Peyer's patch (tissue), 4 donors: Measurements from ENCODE around the gene STRA6. TPM values are rescaled to one million over a fixed set of nuclear protein-coding genes. Genes with fewer than 3 reads are reported as not detected.

ENCODE experiments used
- DNase-seq, 3 donors: peaks; one replicate each; pipeline ENCODE4 v3.0.0-alpha.2; 2017 to 2019
- H3K27ac ChIP-seq, 4 donors: fragments of 200-600 bp; sonication (generic); one replicate each; pipeline ENCODE4 v1.5.1; 2016 to 2019
- H3K27me3 ChIP-seq, 2 donors: fragments of 200-600 bp; sonication (generic); one replicate each; pipeline ENCODE4 v1.5.1; 2019
- H3K36me3 ChIP-seq, 3 donors: fragments of 200-600 bp; sonication (generic); one replicate each; pipeline ENCODE4 v1.5.1; 2016 to 2019
- H3K4me1 ChIP-seq, 4 donors: fragments of 200-600 bp; sonication (generic); one replicate each; pipeline ENCODE4 v1.5.1; 2016 to 2019
- H3K4me3 ChIP-seq, 4 donors: fragments of 200-600 bp; sonication (generic); 1 replicate in 3 of 4; 2 replicates in 1 of 4; pipeline ENCODE4 v1.5.1; 2016 to 2019; ENCODE audit warnings: mild to moderate bottlenecking in 1 of 4
- H3K9me3 ChIP-seq, 4 donors: fragments of 200-600 bp; sonication (generic); one replicate each; pipeline ENCODE4 v1.5.1; 2016 to 2019; ENCODE audit warnings: mild to moderate bottlenecking in 1 of 4
- POLR2A ChIP-seq, 2 donors: fragments of 450-650 bp; IDR thresholded peaks; one replicate each; pipeline ENCODE4 v1.5.1; 2017; ENCODE audit warnings: antibody characterized with exemption in 2 of 2, mild to moderate bottlenecking in 2 of 2, moderate library complexity in 2 of 2
- total RNA-seq, 4 donors: library from RNA; depleted of rRNA; stranded (reverse); fragments of >200 nt; gene quantifications; one replicate each; pipeline ENCODE4 v1.1.0, GENCODE V29; 2016
- TF ChIP-seq, protein P1 (sequence below), 6 experiments: fragments of 450-650 bp in 4 of 6; fragments of 200-600 bp in 2 of 6; sonication (generic) in 1 of 6; IDR thresholded peaks; one replicate each; pipeline ENCODE4 v1.5.1; 2017 to 2019; ENCODE audit warnings: antibody characterized with exemption in 6 of 6, mild to moderate bottlenecking in 3 of 6, moderate library complexity in 1 of 6

STRA6 gene
- total RNA-seq, 4 donors from 2014 or later: 0.83 TPM; not detected in 3

DNA sequence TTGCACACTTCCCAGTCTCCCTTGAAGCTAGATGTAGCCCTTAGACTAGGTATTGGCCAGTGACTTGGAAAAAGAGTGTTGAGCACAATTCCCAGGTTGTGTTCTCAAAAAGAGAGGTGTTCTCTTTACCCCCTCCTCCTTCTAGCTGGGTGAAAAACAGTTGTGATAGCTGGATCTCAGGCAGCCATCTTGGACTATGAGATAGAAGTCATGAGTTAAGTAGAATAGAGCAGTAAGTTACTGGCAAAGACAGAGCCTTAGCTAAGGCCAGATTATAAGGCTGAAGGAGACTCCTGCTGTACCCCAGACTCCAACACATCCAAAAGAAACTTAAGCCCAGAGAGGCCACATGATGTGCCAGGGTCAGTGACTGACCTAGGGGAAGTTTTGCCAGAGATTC, 8.1 kb upstream of the STRA6 start:
- Histone ChIP-seq H3K9me3 (no peaks in the 10 kb centered on the region), H3K27me3 (no peaks in the 10 kb centered on the region), H3K4me1 (no peaks in the 10 kb centered on the region), H3K27ac (no peak overlapping the region), H3K36me3 (no peaks in the 10 kb centered on the region), H3K4me3 (no peak overlapping the region)
- DNase-seq: no peak
- TF ChIP-seq, protein P1, sequence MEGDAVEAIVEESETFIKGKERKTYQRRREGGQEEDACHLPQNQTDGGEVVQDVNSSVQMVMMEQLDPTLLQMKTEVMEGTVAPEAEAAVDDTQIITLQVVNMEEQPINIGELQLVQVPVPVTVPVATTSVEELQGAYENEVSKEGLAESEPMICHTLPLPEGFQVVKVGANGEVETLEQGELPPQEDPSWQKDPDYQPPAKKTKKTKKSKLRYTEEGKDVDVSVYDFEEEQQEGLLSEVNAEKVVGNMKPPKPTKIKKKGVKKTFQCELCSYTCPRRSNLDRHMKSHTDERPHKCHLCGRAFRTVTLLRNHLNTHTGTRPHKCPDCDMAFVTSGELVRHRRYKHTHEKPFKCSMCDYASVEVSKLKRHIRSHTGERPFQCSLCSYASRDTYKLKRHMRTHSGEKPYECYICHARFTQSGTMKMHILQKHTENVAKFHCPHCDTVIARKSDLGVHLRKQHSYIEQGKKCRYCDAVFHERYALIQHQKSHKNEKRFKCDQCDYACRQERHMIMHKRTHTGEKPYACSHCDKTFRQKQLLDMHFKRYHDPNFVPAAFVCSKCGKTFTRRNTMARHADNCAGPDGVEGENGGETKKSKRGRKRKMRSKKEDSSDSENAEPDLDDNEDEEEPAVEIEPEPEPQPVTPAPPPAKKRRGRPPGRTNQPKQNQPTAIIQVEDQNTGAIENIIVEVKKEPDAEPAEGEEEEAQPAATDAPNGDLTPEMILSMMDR (IDR thresholded peaks at IDR 0.05): no peak
- no peak for TF ChIP-seq POLR2A (IDR thresholded peaks at IDR 0.05)

DNA sequence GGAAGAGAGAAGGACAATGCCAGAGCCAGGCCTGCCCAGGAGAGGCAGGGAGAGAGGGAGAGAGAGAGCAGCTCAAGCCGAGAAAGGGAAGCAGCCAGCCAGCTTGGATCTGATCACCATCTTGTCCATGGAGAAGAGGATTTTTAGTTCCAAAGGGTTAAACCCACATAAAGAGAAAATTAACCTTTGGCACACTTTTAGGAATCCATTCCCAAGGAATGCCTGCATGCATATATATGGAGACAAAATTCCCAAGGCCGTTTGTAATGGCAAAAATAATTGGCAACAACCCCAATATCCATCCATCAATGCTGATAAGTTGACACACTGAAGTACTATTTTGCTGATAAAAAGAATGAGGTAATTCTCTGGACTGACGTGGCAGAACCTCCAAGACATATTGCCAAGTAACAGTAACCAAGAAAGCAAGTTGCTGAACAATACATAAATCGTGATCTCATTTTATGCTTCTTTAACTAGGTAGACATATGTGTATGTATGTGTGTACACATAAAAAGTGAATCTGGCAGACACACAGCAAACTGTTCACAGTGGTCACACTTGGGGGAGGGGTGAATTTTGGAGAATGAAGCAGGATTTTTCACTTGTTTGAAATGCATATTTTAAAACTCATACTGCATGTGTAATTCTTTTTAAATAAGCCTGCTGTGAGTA, 7.5 kb upstream of the STRA6 start:
- no peaks in the 10 kb centered on the region for H3K27me3 ChIP-seq
- no peak overlapping the region for H3K4me3 ChIP-seq
- no peak overlapping the region for H3K27ac ChIP-seq
- no peaks in the 10 kb centered on the region for H3K36me3 ChIP-seq
- no peaks in the 10 kb centered on the region for H3K9me3 ChIP-seq
- DNase-seq: no peak
- H3K4me1 ChIP-seq: no peaks in the 10 kb centered on the region
- TF ChIP-seq POLR2A (IDR thresholded peaks at IDR 0.05): no peak
- TF ChIP-seq, protein P1 (IDR thresholded peaks at IDR 0.05): no peak

DNA sequence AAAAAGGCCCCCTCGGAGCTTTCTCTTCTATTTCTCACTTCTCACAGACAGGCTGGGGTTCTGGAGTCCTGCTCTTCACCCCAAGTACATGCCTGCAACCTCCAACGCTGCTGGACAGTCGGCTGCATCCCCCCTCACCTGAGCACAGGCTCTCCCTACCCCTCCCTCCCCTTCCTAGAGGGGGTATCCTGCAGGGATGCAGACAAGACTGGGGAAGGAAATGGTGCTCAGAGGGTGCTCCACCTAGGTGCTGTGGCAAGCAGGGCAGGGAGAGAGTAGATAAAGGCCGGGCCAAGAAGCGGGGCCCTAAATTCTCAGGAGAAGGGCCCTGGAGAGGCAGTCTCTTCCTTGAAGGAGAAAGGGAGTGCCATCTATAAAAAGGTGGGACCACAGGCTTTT, 7.0 kb upstream of the STRA6 start:
- DNase-seq: no peak
- Histone ChIP-seq H3K27me3 (no peaks in the 10 kb centered on the region), H3K4me3 (no peak overlapping the region), H3K27ac (no peak overlapping the region), H3K36me3 (no peaks in the 10 kb centered on the region), H3K9me3 (no peaks in the 10 kb centered on the region), H3K4me1 (no peaks in the 10 kb centered on the region)
- TF ChIP-seq, protein P1 (IDR thresholded peaks at IDR 0.05): no peak
- no peak for TF ChIP-seq POLR2A (IDR thresholded peaks at IDR 0.05)

DNA sequence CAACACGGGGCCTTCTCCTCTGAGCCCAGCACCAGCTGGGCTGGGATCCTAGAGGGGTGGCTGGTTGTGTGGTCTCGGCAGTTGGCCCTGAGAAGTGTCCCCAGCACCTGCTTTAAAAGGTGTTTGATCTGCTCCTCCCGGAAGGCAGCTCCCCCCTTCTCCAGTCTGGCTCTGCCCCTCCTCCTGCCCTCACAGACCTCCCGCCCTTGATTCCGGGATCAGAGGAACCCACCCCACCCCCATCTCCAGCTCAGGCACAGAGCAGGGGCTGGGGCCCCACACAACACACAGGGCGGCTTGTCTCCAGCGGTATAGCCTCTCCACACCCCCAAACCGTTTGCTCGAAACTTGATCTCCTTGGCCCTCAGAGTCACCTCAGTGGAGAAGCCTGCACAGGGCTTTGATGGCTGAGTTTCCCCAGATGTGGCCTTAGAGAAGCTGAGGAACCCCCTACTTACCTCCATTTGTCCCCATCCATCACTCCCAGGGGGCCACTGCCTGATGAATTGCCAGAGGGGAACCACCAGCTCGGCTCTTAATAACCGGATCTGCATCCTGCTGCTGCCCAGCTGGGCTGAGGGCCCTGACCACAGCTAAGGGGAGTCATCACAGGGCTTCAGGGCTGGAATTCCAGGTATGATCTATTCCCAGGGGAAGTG, 6.4 kb upstream of the STRA6 start:
- TF ChIP-seq, protein P1 (IDR thresholded peaks at IDR 0.05): no peak
- no peak for TF ChIP-seq POLR2A (IDR thresholded peaks at IDR 0.05)
- H3K4me3 ChIP-seq: no peak overlapping the region
- H3K36me3 ChIP-seq: no peaks in the 10 kb centered on the region
- no peaks in the 10 kb centered on the region for H3K4me1 ChIP-seq
- no peaks in the 10 kb centered on the region for H3K27me3 ChIP-seq
- no peak for DNase-seq
- no peaks in the 10 kb centered on the region for H3K9me3 ChIP-seq
- no peak overlapping the region for H3K27ac ChIP-seq

DNA sequence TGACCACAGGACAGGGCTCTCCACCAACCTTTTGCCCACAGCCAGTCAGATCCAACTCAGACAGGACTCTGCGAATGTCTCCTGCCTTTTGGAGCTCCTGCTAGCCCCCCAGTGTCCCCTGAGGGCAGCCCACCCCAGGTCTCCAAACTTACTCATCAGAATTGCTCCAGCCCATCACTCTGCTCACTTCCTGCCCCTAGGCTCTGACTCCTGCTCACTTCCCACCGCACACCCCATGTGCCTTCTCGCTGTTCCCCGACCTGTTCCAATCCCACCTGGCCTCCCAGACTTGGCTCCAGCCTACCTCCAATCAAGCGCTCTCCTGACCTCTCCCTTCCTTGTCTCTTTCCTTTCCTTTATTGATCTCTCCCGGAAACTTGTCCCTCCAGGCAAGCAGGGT, 5.9 kb upstream of the STRA6 start:
- no peak for TF ChIP-seq POLR2A (IDR thresholded peaks at IDR 0.05)
- TF ChIP-seq, protein P1 (IDR thresholded peaks at IDR 0.05): no peak

More for the DNA sequence above, 5.9 kb upstream of the STRA6 start:
- Histone ChIP-seq H3K36me3 (no peaks in the 10 kb centered on the region), H3K4me3 (no peak overlapping the region), H3K4me1 (no peaks in the 10 kb centered on the region), H3K27me3 (no peaks in the 10 kb centered on the region), H3K9me3 (no peaks in the 10 kb centered on the region), H3K27ac (no peak overlapping the region)
- no peak for DNase-seq
